Activated CD8-positive, alpha-beta memory T cell treated with anti-CD3 and anti-CD28 coated beads, Interleukin-2, amount 10 ng/mL, durations not matched to agents 7 days and 5 days (primary cell): ENCODE results near the gene PGLYRP1. TPM values are rescaled to one million over a fixed set of nuclear protein-coding genes. Genes with fewer than 3 reads are reported as not detected.

Experiments used
- ATAC-seq: fragments of 150-1000 bp; cut with Tn5 transposase; one replicate; pipeline ENCODE4 v1.10.0; 2021; ENCODE audit warnings: moderate library complexity
- CTCF ChIA-PET: fragments of 350-600 bp; sonication (Branson Sonifier 250); formaldehyde crosslinking; loops from one replicate; lab custom pipeline; 2021; ENCODE audit warnings: antibody characterized with exemption; lab: Charles Lee
- DNase-seq: peaks from one replicate; pipeline ENCODE4 v3.0.0-alpha.2; 2020
- H3K27ac Mint-ChIP-seq: one replicate; pipeline ENCODE4 v1.8.0; 2021; ENCODE audit warnings: mild to moderate bottlenecking, mixed read lengths
- H3K27me3 Mint-ChIP-seq: one replicate; pipeline ENCODE4 v1.8.0; 2021; ENCODE audit warnings: mixed read lengths
- H3K36me3 Mint-ChIP-seq: one replicate; pipeline ENCODE4 v1.8.0; 2021; ENCODE audit warnings: mild to moderate bottlenecking, mixed read lengths
- H3K4me1 Mint-ChIP-seq: one replicate; pipeline ENCODE4 v1.8.0; 2021; ENCODE audit warnings: mixed read lengths
- H3K4me3 Mint-ChIP-seq: one replicate; pipeline ENCODE4 v1.8.0; 2021; ENCODE audit warnings: mild to moderate bottlenecking, moderate library complexity, mixed read lengths
- H3K9me3 Mint-ChIP-seq: one replicate; pipeline ENCODE4 v1.8.0; 2022; ENCODE audit warnings: low read depth, mixed read lengths
- total RNA-seq, 2 experiments: library from RNA; stranded (reverse); gene quantifications; one replicate each; pipeline ENCODE4 v1.2.3, GENCODE V29; 2021

PGLYRP1 gene
- total RNA-seq, 2 experiments from 2014 or later: not detected

DNA sequence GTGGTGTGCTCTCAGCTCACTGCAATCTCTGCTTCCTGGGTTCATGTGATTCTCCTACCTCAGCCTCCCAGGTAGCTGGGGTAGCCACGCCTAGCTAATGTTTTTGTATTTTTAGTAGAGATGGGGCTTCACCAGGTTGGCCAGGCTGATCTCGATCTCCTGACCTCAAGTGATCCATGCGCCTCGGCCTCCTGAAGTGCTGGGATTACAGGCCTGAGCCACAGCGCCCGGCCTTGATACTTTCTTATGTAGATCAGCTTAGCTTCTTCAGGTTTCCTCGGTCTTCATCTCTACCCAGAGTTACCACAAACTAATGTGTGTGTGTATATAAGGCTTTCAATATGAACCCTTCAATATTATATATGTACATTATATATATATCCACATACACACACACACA is 37.5 kb downstream of the PGLYRP1 start:
- DNase-seq: no peak
- ATAC-seq: no peak
- peaks cover 10% of the 10 kb centered on the region for H3K4me1 Mint-ChIP-seq
- H3K27ac Mint-ChIP-seq: no peak overlapping the region
- H3K4me3 Mint-ChIP-seq: no peak overlapping the region
- H3K9me3 Mint-ChIP-seq: no peaks in the 10 kb centered on the region
- CTCF ChIA-PET: interaction anchor here (1.0 to 1.7 kb wide), 2 partner anchors 9 to 32 kb away, joined by 3 to 6 read pairs; partner anchors contain the start of gene CCDC61
- H3K27me3 Mint-ChIP-seq: peaks cover 48% of the 10 kb centered on the region
- H3K36me3 Mint-ChIP-seq: no peaks in the 10 kb centered on the region

GRCh38 chr19:45981350-45981749 is 41.5 kb downstream of the PGLYRP1 start:
- CTCF ChIA-PET: no interaction called here
- H3K9me3 Mint-ChIP-seq: no peaks in the 10 kb centered on the region
- ATAC-seq (no peak), DNase-seq (no peak)
- H3K27ac Mint-ChIP-seq: no peak overlapping the region
- H3K27me3 Mint-ChIP-seq: peaks cover 47% of the 10 kb centered on the region
- no peaks in the 10 kb centered on the region for H3K4me1 Mint-ChIP-seq
- H3K4me3 Mint-ChIP-seq: no peak overlapping the region
- no peaks in the 10 kb centered on the region for H3K36me3 Mint-ChIP-seq

- Mint-ChIP-seq H3K36me3 (no peaks in the 10 kb centered on the region), H3K9me3 (no peaks in the 10 kb centered on the region), H3K4me3 (no peak overlapping the region), H3K4me1 (peaks cover 2% of the 10 kb centered on the region), H3K27me3 (peaks cover 61% of the 10 kb centered on the region), H3K27ac (no peak overlapping the region)
- DNase-seq (no peak), ATAC-seq (no peak)
- CTCF ChIA-PET: interaction anchor here (1.0 kb wide), 1 partner anchor 114 kb away, joined by 3 read pairs; the partner anchor contains the start of gene FOXA3
These were observed 44.7 kb downstream of the PGLYRP1 start for GRCh38 chr19:45978156-45978555.

GRCh38 chr19:45976178-45976577 is 46.7 kb downstream of the PGLYRP1 start:
- DNase-seq: no peak
- Mint-ChIP-seq H3K9me3 (no peaks in the 10 kb centered on the region), H3K4me1 (peaks cover 12% of the 10 kb centered on the region), H3K27ac (no peak overlapping the region), H3K36me3 (no peaks in the 10 kb centered on the region), H3K27me3 (peaks cover 62% of the 10 kb centered on the region), H3K4me3 (no peak overlapping the region)
- ATAC-seq: no peak
- CTCF ChIA-PET: no interaction called here

GRCh38 chr19:45975306-45976070 is 47.4 kb downstream of the PGLYRP1 start:
- H3K27me3 Mint-ChIP-seq: peaks cover 64% of the 10 kb centered on the region
- no peak overlapping the region for H3K27ac Mint-ChIP-seq

GRCh38 chr19:45973553-45974338 is 49.1 kb downstream of the PGLYRP1 start, which contains the start of gene NOVA2:
TSS of gene NOVA2 (minus strand) at chr19:45973865. CDS start at chr19:45973351, 514 bp downstream.
- Mint-ChIP-seq H3K4me3 (no peak within 1 kb of the TSS), H3K36me3 (no peaks in the 10 kb centered on the region), H3K27ac (no peak within 1 kb of the TSS), H3K4me1 (peaks cover 12% of the 10 kb centered on the region), H3K9me3 (no peaks in the 10 kb centered on the region), H3K27me3 (peaks cover 68% of the 10 kb centered on the region)
- ATAC-seq (peak; percentile 73), DNase-seq (peak; percentile 62)
- CTCF ChIA-PET: interaction anchor here (1.0 kb wide), 1 partner anchor 43 kb away, joined by 3 read pairs; no protein-coding TSS in a partner anchor

More at GRCh38 chr19:45975306-45976070, 47.4 kb downstream of the PGLYRP1 start:
- DNase-seq (no peak), ATAC-seq (no peak)
- H3K9me3 Mint-ChIP-seq: no peaks in the 10 kb centered on the region
- CTCF ChIA-PET: no interaction called here
- peaks cover 12% of the 10 kb centered on the region for H3K4me1 Mint-ChIP-seq
- H3K36me3 Mint-ChIP-seq: no peaks in the 10 kb centered on the region
- H3K4me3 Mint-ChIP-seq: no peak overlapping the region

DNA sequence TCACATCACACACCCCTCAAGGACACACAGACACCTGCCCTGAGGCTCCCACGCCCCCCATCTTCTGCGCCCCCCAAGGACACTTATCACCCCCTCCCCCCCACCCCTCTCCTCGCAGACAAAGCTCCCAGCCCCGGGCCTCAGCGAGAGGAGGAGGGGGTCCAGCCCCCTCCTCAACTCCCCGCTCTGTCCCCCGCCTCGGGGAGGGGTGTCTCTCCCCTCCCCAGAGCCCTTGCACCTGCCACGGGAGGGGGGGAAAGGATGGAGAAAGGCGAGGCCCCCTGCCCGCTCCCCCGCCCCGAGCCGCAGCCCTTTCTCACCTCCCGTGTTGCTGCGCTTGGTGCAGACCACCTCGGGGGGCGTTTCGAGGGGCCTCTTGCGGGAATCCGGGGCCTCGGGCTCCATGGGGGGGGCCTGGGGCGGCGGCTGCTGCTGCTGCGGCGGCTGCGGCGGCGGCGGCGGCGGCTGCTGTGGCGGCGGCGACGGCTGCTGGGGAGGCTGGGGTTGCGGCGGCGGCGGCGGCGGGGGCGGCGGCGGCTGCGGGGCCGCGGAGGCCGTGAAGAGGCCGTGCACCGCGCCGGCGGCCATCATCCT is 49.8 kb downstream of the PGLYRP1 start:
- Mint-ChIP-seq H3K4me1 (peaks cover 12% of the 10 kb centered on the region), H3K4me3 (no peak overlapping the region), H3K27me3 (peaks cover 71% of the 10 kb centered on the region), H3K36me3 (no peaks in the 10 kb centered on the region), H3K9me3 (no peaks in the 10 kb centered on the region), H3K27ac (no peak overlapping the region)
- DNase-seq (no peak), ATAC-seq (no peak)
- CTCF ChIA-PET: no interaction called here

DNA sequence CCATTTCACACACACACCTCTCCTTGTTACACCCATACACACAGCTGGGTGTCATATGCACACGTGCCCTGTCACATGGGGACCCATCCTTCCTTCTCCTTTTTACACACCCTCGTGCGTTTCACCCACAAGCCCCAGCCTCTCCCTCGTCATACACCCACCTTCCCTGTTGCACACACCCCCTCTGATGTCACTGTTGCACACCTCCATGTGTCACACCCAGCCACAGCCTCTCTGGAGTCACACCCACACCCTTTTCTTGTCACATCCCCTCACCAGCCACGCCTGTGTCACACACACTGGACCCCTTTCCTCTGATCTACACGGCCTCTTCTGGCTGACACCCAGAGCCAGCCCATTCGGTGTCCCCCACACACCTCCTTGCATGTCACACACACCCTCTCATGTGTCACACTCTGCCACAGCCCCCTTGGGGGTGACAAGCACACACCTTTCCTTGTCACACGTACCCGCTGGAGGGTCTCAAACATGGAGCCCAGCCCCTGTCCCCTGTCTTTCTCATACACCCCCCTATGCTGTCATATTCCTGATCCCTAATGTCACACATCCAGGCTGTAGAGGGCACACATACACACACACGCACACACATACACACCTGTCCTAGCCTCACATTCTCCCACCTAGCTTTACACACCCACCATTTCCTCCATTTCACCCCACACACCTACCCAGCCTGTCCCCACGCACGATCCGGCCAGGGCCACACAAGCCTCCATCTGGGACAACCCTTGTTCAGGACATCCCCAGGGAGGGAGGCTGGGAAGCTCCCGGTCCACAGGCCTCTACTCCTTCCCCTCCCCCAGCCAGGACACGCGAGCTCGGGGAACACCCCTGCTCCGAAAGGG is 50.5 kb downstream of the PGLYRP1 start:
- H3K36me3 Mint-ChIP-seq: no peaks in the 10 kb centered on the region
- no peak overlapping the region for H3K27ac Mint-ChIP-seq
- CTCF ChIA-PET: no interaction called here
- H3K4me1 Mint-ChIP-seq: peaks cover 12% of the 10 kb centered on the region
- DNase-seq: no peak
- H3K27me3 Mint-ChIP-seq: peaks cover 71% of the 10 kb centered on the region
- no peaks in the 10 kb centered on the region for H3K9me3 Mint-ChIP-seq
- ATAC-seq: no peak
- H3K4me3 Mint-ChIP-seq: no peak overlapping the region

DNA sequence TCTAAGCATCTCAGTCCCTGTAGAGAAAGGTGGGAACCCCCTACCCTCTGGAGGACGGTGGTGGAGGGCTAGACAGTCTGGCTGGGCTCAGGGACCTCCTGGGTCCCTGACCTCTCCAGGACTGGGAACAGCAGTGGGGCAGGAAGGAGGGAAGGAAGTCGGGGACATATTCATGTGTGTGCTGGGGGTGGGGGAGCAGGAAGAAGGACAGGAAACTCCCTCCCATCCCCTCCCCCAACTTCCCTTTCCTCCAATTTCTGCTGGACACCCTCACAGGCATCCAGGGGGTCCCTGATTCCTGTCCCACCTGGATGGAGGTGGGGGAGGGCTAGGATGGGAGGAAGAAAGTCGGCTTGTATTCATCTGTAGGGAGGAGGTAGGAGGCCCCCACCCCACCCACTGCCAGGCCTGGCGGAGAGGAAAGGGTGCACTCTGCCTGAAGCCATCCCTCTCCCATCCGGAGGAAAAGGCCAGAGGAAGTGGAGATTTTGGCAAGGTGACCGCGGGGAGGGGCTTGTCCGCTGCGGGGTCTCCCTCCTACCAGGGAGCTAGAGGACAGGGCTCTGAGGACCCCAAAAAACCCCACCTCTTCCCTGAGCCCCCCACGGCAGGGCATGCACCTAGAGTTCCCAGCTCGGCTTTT is 51.5 kb downstream of the PGLYRP1 start:
- H3K27ac Mint-ChIP-seq: no peak overlapping the region

GRCh38 chr19:45969676-45970075 is 53.2 kb downstream of the PGLYRP1 start:
- H3K4me3 Mint-ChIP-seq: no peak overlapping the region
- no peak for ATAC-seq
- CTCF ChIA-PET: interaction anchor here (0.6 kb wide), 1 partner anchor 52 kb away, joined by 3 read pairs; no protein-coding TSS in a partner anchor
- DNase-seq: no peak
- no peaks in the 10 kb centered on the region for H3K9me3 Mint-ChIP-seq
- peaks cover 66% of the 10 kb centered on the region for H3K27me3 Mint-ChIP-seq
- H3K36me3 Mint-ChIP-seq: no peaks in the 10 kb centered on the region
- H3K27ac Mint-ChIP-seq: no peak overlapping the region
- H3K4me1 Mint-ChIP-seq: peaks cover 12% of the 10 kb centered on the region

More for the DNA sequence above, 51.5 kb downstream of the PGLYRP1 start:
- Mint-ChIP-seq H3K4me1 (peaks cover 12% of the 10 kb centered on the region), H3K36me3 (no peaks in the 10 kb centered on the region), H3K9me3 (no peaks in the 10 kb centered on the region), H3K27me3 (peaks cover 72% of the 10 kb centered on the region), H3K4me3 (no peak overlapping the region)
- no peak for DNase-seq
- no peak for ATAC-seq
- CTCF ChIA-PET: no interaction called here
